AG04450 (cell line): ENCODE results near the gene LYRM4. TPM values are rescaled to one million over a fixed set of nuclear protein-coding genes. Genes with fewer than 3 reads are reported as not detected.

ENCODE experiments used
- CTCF ChIA-PET: fragments of 300-600, 350-600 bp; formaldehyde crosslinking; extraction: SDS; loops from one replicate; lab custom pipeline; 2022; ENCODE audit warnings: antibody characterized with exemption, inconsistent platforms; lab: Charles Lee
- POLR2A ChIA-PET: fragments of 350-600 bp; formaldehyde crosslinking; extraction: SDS; loops from one replicate; lab custom pipeline; 2021; ENCODE audit warnings: antibody characterized with exemption, inconsistent platforms; lab: Yijun Ruan, JAX
- DNase-seq: peaks from one replicate; pipeline ENCODE4 v3.0.0-alpha.2; 2011; ENCODE audit warnings: low read depth, low spot score
- H3K27ac ChIP-seq: one replicate; pipeline ENCODE4 v1.5.1; 2012; ENCODE audit warnings: low read depth, low read length, control low read depth
- H3K27me3 ChIP-seq: one replicate; pipeline ENCODE4 v1.6.0; 2012; ENCODE audit warnings: low read length; ENCODE audit not compliant: control insufficient read depth, insufficient read depth
- H3K4me3 ChIP-seq: 2 replicates; pipeline ENCODE4 v1.5.1; 2011; ENCODE audit warnings: mild to moderate bottlenecking, low read depth, low read length, control low read depth
- H3K9me3 ChIP-seq: 2 replicates; pipeline ENCODE4 v1.5.1; 2012; ENCODE audit warnings: low read length; ENCODE audit not compliant: control insufficient read depth, insufficient read depth
- CTCF ChIP-seq: IDR thresholded peaks from 2 replicates; pipeline ENCODE4 v1.5.1; 2011; ENCODE audit warnings: low read depth, low read length, control low read depth, inconsistent platforms
- polyA plus RNA-seq: library from polyadenylated mRNA; depleted of rRNA; stranded (reverse); fragments of >200 nt; gene quantifications from 2 replicates; pipeline ENCODE4 v1.2.3, GENCODE V29; 2011

LYRM4 gene
- polyA plus RNA-seq, 1 experiment, result 41.4 TPM

- ChIA-PET POLR2A (no interaction called here), CTCF (no interaction called here)
- no peaks in the 10 kb centered on the region for H3K27me3 ChIP-seq
- DNase-seq, result no peak
- TF ChIP-seq CTCF, result no peak
- H3K27ac ChIP-seq, result no peak overlapping the region
- H3K4me3 ChIP-seq, result no peak overlapping the region
- H3K9me3 ChIP-seq, result no peaks in the 10 kb centered on the region
These were observed 10.3 kb downstream of the LYRM4 start for GRCh38 chr6:5250451-5250850.

- Histone ChIP-seq H3K27ac (no peak overlapping the region), H3K27me3 (no peaks in the 10 kb centered on the region), H3K9me3 (no peaks in the 10 kb centered on the region), H3K4me3 (no peak overlapping the region)
- no peak for DNase-seq
- ChIA-PET CTCF (no interaction called here), POLR2A (no interaction called here)
- no peak for TF ChIP-seq CTCF
These were observed 11.2 kb downstream of the LYRM4 start for GRCh38 chr6:5249451-5250122.

- Histone ChIP-seq H3K27me3 (no peaks in the 10 kb centered on the region), H3K27ac (no peak overlapping the region), H3K9me3 (no peaks in the 10 kb centered on the region), H3K4me3 (no peak overlapping the region)
- ChIA-PET CTCF (no interaction called here), POLR2A (no interaction called here)
- TF ChIP-seq CTCF, result no peak
- no peak for DNase-seq
These were observed 12.2 kb downstream of the LYRM4 start for GRCh38 chr6:5248302-5249098.

- no peak for TF ChIP-seq CTCF
- no peak overlapping the region for H3K27ac ChIP-seq
- no peak overlapping the region for H3K4me3 ChIP-seq
- DNase-seq, result no peak
- H3K9me3 ChIP-seq, result no peaks in the 10 kb centered on the region
- ChIA-PET CTCF (interaction anchor here (0.5 to 1.3 kb wide), 2 partner anchors 10 to 104 kb away, joined by 3 read pairs; no protein-coding TSS in a partner anchor), POLR2A (no interaction called here)
- no peaks in the 10 kb centered on the region for H3K27me3 ChIP-seq
These were observed 13.5 kb downstream of the LYRM4 start for GRCh38 chr6:5247201-5247600.
